H1 (cell line): ENCODE measurements around the gene FAM53B. TPM values are rescaled to one million over a fixed set of nuclear protein-coding genes. Genes with fewer than 3 reads are reported as not detected.

Experiments
- ASH2L ChIP-seq: fragments of 200-600, 300-600 bp; sonication (generic); IDR thresholded peaks from one replicate; pipeline ENCODE4 v1.7.1; 2017; ENCODE audit warnings: low read length
- EP300 ChIP-seq, 2 experiments: IDR thresholded peaks; 1 replicate in 1 of 2; 2 replicates in 1 of 2; pipeline ENCODE4 v1.6.1; 2011 to 2012; ENCODE audit warnings: low read depth in 2 of 2, low read length in 2 of 2, mild to moderate bottlenecking in 2 of 2, borderline replicate concordance in 1 of 2, inconsistent platforms in 1 of 2, moderate library complexity in 1 of 2
- KDM4A ChIP-seq: IDR thresholded peaks from one replicate; pipeline ENCODE4 v1.7.1; 2012; ENCODE audit warnings: low read depth, mild to moderate bottlenecking, moderate library complexity, low read length, inconsistent platforms; ENCODE audit not compliant: severe bottlenecking
- polyA plus RNA-seq, 7 experiments: library from polyadenylated mRNA; depleted of rRNA in 3 of 7; stranded (reverse) in 5 of 7; unstranded in 2 of 7; fragments of >200 nt in 5 of 7; fragments of 200-250 nt in 2 of 7; gene quantifications; 1 replicate in 5 of 7; 2 replicates in 1 of 7; 4 replicates in 1 of 7; pipeline versions ENCODE4 v1.2.1 to v1.2.3, GENCODE V29; 2011 to 2013; ENCODE audit warnings: missing spikeins in 2 of 7, mixed read lengths in 2 of 7
- total RNA-seq: library from RNA; stranded (reverse); fragmentation: NEBNext Ultra II Directional; extraction: Animal tissue kit (Norgen Biotek cat#: 25700); gene quantifications from 2 replicates; pipeline ENCODE4 v1.2.1, GENCODE V29; 2021
- TF ChIP-seq, protein P1 (sequence below): IDR thresholded peaks from 2 replicates; pipeline ENCODE4 v1.6.1; 2011; ENCODE audit warnings: low read length, improper control_type of control experiment

Gene FAM53B
- total and polyA plus RNA-seq, 2 of the 8 experiments (the other 6 are each of a cell fraction or from before 2014, with no cell fraction given), result 5.3 to 14.4 TPM

DNA sequence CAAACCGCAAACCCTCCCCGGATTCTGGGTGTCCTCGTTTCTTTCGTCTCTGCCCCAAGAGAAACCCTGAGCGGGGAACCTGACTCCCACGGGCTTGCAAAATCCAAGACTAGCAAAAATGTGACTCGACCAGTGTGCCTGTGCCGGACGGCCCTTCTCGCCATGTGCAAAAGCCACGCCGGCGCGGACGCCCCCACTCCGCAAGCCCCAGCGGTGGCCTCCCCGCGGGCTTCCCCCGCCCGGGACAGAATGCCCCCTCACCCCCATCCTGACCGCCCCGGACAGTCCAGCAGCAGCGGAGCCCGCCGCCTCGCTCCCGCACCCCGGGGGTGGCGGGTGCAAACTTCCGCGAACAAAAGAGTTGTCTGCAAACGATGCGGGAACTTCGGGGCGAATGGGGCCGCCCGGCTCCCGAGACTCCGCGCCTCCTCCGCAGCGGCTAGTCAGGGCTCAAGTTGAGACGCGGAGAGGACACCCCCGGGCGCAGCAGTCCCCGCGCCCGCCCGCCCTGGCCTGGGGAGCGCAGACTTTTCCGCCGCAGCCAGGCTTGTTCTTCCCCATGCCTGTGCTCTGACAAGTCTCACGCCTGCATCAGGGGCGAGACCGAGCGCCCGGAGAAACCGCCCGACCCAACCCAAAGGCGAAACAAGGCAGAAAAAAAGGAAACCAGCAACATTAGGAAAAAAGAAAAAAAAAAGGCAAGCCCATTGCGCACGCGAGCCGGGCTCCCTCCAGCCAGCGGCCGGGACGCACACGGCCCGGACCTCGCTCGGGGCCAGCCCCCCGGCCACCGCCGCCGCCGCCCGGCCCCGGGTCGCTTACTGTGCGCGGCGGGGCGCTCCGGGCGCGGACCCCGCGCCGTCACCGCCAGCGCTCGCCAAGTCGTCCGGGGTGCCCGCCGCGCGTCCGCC is 732 bp downstream of the FAM53B start (continued):
- TF ChIP-seq KDM4A, result peak; percentile 17
- TF ChIP-seq EP300 (IDR thresholded peaks at IDR 0.05; ENCODE audit: borderline replicate concordance in 1 of 2, low read depth in 2 of 2, low read length in 2 of 2), result no peak
- TF ChIP-seq ASH2L, result peak; percentile 56
- TF ChIP-seq, protein P1, sequence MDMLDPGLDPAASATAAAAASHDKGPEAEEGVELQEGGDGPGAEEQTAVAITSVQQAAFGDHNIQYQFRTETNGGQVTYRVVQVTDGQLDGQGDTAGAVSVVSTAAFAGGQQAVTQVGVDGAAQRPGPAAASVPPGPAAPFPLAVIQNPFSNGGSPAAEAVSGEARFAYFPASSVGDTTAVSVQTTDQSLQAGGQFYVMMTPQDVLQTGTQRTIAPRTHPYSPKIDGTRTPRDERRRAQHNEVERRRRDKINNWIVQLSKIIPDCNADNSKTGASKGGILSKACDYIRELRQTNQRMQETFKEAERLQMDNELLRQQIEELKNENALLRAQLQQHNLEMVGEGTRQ, result no peak
